NB4 (cell line): ENCODE results near the gene KDM8.

Experiments used
- DNase-seq: peaks from one replicate; pipeline ENCODE4 v3.0.0; 2010; ENCODE audit warnings: low read depth
- H3K4me3 ChIP-seq: one replicate; pipeline ENCODE4 v1.5.1; 2011; ENCODE audit warnings: mild to moderate bottlenecking, low read depth, low read length, moderate library complexity
- CTCF ChIP-seq: IDR thresholded peaks from one replicate; pipeline ENCODE4 v1.5.1; 2012; ENCODE audit warnings: low read depth, low read length
- MAX ChIP-seq: IDR thresholded peaks from 2 replicates; pipeline ENCODE4 v1.6.1; 2011; ENCODE audit warnings: low read depth, low read length
- MYC ChIP-seq: IDR thresholded peaks from 2 replicates; pipeline ENCODE4 v1.6.1; 2011; ENCODE audit warnings: low read depth, low read length
- POLR2A ChIP-seq: IDR thresholded peaks from 2 replicates; pipeline ENCODE4 v1.6.1; 2011; ENCODE audit warnings: mild to moderate bottlenecking; ENCODE audit not compliant: insufficient read length; ENCODE audit errors: extremely low read depth

KDM8 gene

GRCh38 chr16:27188633-27189032, 14.7 kb upstream of the KDM8 start:
- no peak overlapping the region for H3K4me3 ChIP-seq
- DNase-seq, result no peak
- no peak for TF ChIP-seq POLR2A
- no peak for TF ChIP-seq MYC
- no peak for TF ChIP-seq CTCF
- TF ChIP-seq MAX, result no peak

GRCh38 chr16:27189335-27189972, 13.9 kb upstream of the KDM8 start:
- H3K4me3 ChIP-seq, result no peak overlapping the region
- DNase-seq, result no peak
- TF ChIP-seq MYC (no peak), POLR2A (no peak), MAX (no peak), CTCF (no peak)

- DNase-seq, result no peak
- no peak overlapping the region for H3K4me3 ChIP-seq
- TF ChIP-seq MYC (no peak), CTCF (no peak), MAX (no peak), POLR2A (no peak)
Observed at GRCh38 chr16:27190316-27190871, 12.9 kb upstream of the KDM8 start.

- TF ChIP-seq CTCF (no peak), MYC (no peak), MAX (no peak), POLR2A (no peak)
- DNase-seq, result no peak
Observed at GRCh38 chr16:27191352-27191924, 11.9 kb upstream of the KDM8 start.

GRCh38 chr16:27193300-27193990, 9.9 kb upstream of the KDM8 start:
- DNase-seq, result no peak
- H3K4me3 ChIP-seq, result no peak overlapping the region
- no peak for TF ChIP-seq MAX

More at GRCh38 chr16:27191352-27191924, 11.9 kb upstream of the KDM8 start:
- no peak overlapping the region for H3K4me3 ChIP-seq
